ENCODE measurements around the gene SSBP3. TPM values are rescaled to one million over a fixed set of nuclear protein-coding genes. Genes with fewer than 3 reads are reported as not detected.

The SSBP3 gene
- total and polyA plus RNA-seq, 4 donors, result 7.7 to 24.7 (median 17.3) TPM

DNA sequence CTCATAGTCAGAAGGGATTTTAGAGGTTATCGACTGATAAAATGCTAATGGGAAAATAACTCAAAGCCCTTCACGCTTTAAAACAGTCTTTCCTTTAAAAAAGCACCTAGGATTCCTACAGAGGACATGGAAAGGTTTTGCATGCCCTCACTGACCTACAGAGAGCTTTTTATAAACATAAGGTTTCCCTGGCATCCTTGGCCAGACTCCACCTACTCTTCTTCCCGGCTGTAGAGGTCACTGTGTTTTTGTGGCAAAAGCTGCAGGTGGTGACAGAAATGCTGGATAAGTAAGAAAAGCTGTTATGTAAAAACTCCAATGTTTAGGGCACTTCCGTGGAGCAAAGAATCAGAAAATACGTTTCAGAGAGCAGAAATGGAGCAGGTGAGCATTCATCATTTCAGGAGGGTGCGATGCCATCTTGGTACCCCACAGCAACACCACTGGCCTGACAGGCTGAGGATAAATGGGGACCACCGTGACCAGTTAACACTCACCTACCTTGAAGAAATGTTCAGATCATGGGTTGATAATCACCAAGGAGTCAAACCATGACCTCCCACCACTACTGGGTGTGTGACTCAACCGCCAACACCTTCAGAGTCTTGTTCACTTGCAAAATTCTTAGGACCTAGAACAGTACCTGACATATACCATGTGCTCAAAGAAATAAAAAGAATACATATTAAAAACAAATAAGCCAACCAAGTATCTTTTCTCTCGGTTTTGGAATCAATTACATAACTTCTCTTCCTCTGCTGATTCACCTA lies 46.6 kb downstream of the SSBP3 start:
- no peaks in the 10 kb centered on the region for H3K36me3 ChIP-seq (ENCODE audit: control insufficient read depth in 4 of 4, insufficient read depth in 3 of 4, low read depth in 1 of 4, low read length in 3 of 4)
- 67% methylated on average over 9 of the region's 9 CpGs for WGBS
- H3K4me1 ChIP-seq (ENCODE audit: control insufficient read depth in 4 of 4, insufficient read depth in 4 of 4, low read length in 3 of 4), result peaks cover 23 to 49% (median 32%) of the 10 kb centered on the region in 4 donors
- H3K27me3 ChIP-seq (ENCODE audit: control insufficient read depth in 4 of 4, insufficient read depth in 4 of 4, low read length in 3 of 4), result no peaks in the 10 kb centered on the region
- no peaks in the 10 kb centered on the region for H3K9me3 ChIP-seq (ENCODE audit: control insufficient read depth in 4 of 4, low read length in 3 of 4)
- no peak overlapping the region for H3K9ac ChIP-seq (ENCODE audit: low read depth in 1 of 2, low read length in 2 of 2)
- no peak for TF ChIP-seq ZBTB33 (IDR thresholded peaks at IDR 0.05)
- TF ChIP-seq, protein P1, sequence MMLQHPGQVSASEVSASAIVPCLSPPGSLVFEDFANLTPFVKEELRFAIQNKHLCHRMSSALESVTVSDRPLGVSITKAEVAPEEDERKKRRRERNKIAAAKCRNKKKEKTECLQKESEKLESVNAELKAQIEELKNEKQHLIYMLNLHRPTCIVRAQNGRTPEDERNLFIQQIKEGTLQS (IDR thresholded peaks at IDR 0.05), result no peak
- peak; percentile 55 for TF ChIP-seq RAD21 (IDR thresholded peaks at IDR 0.05)
- no peak for TF ChIP-seq JUND (IDR thresholded peaks at IDR 0.05)
- no peak for TF ChIP-seq FOXA1 (IDR thresholded peaks at IDR 0.05)
- TF ChIP-seq GABPA (IDR thresholded peaks at IDR 0.05 in 1 of 2, conservative IDR thresholded peaks at IDR 0.05 in 1 of 2), result no peak
- TF ChIP-seq HNF4A (conservative IDR thresholded peaks at IDR 0.05), result peak in 1 of 2 donors; percentile 16
- H3K4me3 ChIP-seq (ENCODE audit: low read depth in 1 of 3, low read length in 3 of 3), result no peak overlapping the region
- H3K27ac ChIP-seq (ENCODE audit: low read depth in 1 of 2, low read length in 2 of 2), result no peak overlapping the region
- no peak for DNase-seq (ENCODE audit: low spot score)

DNA sequence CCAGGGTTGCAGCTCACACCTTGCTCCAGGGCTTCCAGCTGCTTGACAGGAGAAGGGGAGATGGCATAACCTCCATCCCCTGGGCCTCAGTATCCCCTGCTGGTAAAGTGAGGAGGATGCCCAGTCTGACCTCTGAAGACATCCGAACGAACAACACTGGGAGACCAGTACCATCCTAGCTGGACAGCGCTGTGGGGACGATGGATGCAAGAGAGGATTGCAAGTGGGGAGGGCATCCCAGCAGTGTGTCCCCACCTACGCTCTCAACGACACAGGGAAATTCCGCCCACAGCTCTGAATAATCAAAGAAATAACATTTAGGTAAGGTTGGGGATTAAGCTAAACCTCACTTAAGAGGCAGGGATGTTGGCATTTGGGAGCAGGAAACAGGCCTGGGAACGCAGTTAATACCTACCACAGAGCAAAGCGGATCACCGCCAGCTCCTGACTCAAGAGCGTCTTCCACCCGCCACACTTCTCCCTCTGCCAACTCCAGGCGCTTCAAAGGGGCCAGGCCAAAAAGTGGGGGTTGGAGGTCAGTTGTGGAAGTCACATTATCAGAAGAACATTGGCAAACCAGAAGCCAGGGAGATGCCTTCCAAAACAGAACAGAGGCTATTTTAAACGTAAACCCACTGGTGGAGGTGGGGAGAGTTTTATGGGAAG lies 47.6 kb downstream of the SSBP3 start:
- Histone ChIP-seq H3K36me3 (ENCODE audit: control insufficient read depth in 4 of 4, insufficient read depth in 3 of 4, low read depth in 1 of 4, low read length in 3 of 4) (no peaks in the 10 kb centered on the region), H3K27me3 (ENCODE audit: control insufficient read depth in 4 of 4, insufficient read depth in 4 of 4, low read length in 3 of 4) (no peaks in the 10 kb centered on the region), H3K9ac (ENCODE audit: low read depth in 1 of 2, low read length in 2 of 2) (no peak overlapping the region), H3K4me1 (ENCODE audit: control insufficient read depth in 4 of 4, insufficient read depth in 4 of 4, low read length in 3 of 4) (peaks cover 20 to 48% (median 31%) of the 10 kb centered on the region in 4 donors), H3K4me3 (ENCODE audit: low read depth in 1 of 3, low read length in 3 of 3) (no peak overlapping the region), H3K9me3 (ENCODE audit: control insufficient read depth in 4 of 4, low read length in 3 of 4) (no peaks in the 10 kb centered on the region), H3K27ac (ENCODE audit: low read depth in 1 of 2, low read length in 2 of 2) (no peak overlapping the region)
- no peak for TF ChIP-seq JUND (IDR thresholded peaks at IDR 0.05)
- peak; percentile 33 for TF ChIP-seq REST (IDR thresholded peaks at IDR 0.05)
- DNase-seq (ENCODE audit: low spot score), result no peak
- 77% methylated on average over 14 of the region's 14 CpGs for WGBS

- WGBS, result 86% methylated on average over 5 of the region's 5 CpGs
- H3K27ac ChIP-seq (ENCODE audit: low read depth in 1 of 2, low read length in 2 of 2), result no peak overlapping the region
- no peaks in the 10 kb centered on the region for H3K9me3 ChIP-seq (ENCODE audit: control insufficient read depth in 4 of 4, low read length in 3 of 4)
- no peaks in the 10 kb centered on the region for H3K27me3 ChIP-seq (ENCODE audit: control insufficient read depth in 4 of 4, insufficient read depth in 4 of 4, low read length in 3 of 4)
- H3K4me3 ChIP-seq (ENCODE audit: low read depth in 1 of 3, low read length in 3 of 3), result no peak overlapping the region
- no peak for DNase-seq (ENCODE audit: low spot score)
- H3K36me3 ChIP-seq (ENCODE audit: control insufficient read depth in 4 of 4, insufficient read depth in 3 of 4, low read depth in 1 of 4, low read length in 3 of 4), result no peaks in the 10 kb centered on the region
- H3K9ac ChIP-seq (ENCODE audit: low read depth in 1 of 2, low read length in 2 of 2), result no peak overlapping the region
- peaks cover 20 to 48% (median 31%) of the 10 kb centered on the region in 4 donors for H3K4me1 ChIP-seq (ENCODE audit: control insufficient read depth in 4 of 4, insufficient read depth in 4 of 4, low read length in 3 of 4)
- TF ChIP-seq GABPA (IDR thresholded peaks at IDR 0.05 in 1 of 2, conservative IDR thresholded peaks at IDR 0.05 in 1 of 2) (no peak), ZBTB33 (IDR thresholded peaks at IDR 0.05) (no peak), HNF4A (conservative IDR thresholded peaks at IDR 0.05) (no peak), RXRA (IDR thresholded peaks at IDR 0.05) (no peak), TAF1 (conservative IDR thresholded peaks at IDR 0.05) (no peak), FOXA2 (IDR thresholded peaks at IDR 0.05) (no peak), SP1 (IDR thresholded peaks at IDR 0.05) (no peak), MAX (IDR thresholded peaks at IDR 0.05) (no peak), RAD21 (IDR thresholded peaks at IDR 0.05) (no peak)
- TF ChIP-seq, protein P1 (IDR thresholded peaks at IDR 0.05), result no peak
- TF ChIP-seq, protein P2, sequence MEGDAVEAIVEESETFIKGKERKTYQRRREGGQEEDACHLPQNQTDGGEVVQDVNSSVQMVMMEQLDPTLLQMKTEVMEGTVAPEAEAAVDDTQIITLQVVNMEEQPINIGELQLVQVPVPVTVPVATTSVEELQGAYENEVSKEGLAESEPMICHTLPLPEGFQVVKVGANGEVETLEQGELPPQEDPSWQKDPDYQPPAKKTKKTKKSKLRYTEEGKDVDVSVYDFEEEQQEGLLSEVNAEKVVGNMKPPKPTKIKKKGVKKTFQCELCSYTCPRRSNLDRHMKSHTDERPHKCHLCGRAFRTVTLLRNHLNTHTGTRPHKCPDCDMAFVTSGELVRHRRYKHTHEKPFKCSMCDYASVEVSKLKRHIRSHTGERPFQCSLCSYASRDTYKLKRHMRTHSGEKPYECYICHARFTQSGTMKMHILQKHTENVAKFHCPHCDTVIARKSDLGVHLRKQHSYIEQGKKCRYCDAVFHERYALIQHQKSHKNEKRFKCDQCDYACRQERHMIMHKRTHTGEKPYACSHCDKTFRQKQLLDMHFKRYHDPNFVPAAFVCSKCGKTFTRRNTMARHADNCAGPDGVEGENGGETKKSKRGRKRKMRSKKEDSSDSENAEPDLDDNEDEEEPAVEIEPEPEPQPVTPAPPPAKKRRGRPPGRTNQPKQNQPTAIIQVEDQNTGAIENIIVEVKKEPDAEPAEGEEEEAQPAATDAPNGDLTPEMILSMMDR (IDR thresholded peaks at IDR 0.05; ENCODE audit: low read depth, low read length, missing input control), result no peak
Observed at GRCh38 chr1:54357967-54358366, 48.2 kb downstream of the SSBP3 start.

All from liver (tissue), 9 donors.